Naive thymus-derived CD4-positive, alpha-beta T cell (primary cell): ENCODE measurements around the gene BMP5. TPM values are rescaled to one million over a fixed set of nuclear protein-coding genes. Genes with fewer than 3 reads are reported as not detected.

Source experiments
- ATAC-seq: fragments of 150-1000 bp; cut with Tn5 transposase; 2 replicates; pipeline ENCODE4 v1.10.0; 2021; ENCODE audit warnings: mild to moderate bottlenecking, moderate library complexity
- CTCF ChIA-PET: fragments of 350-600 bp; sonication (Branson Sonifier 250); formaldehyde crosslinking; loops from one replicate; lab custom pipeline; 2021; ENCODE audit warnings: antibody characterized with exemption; lab: Charles Lee
- POLR2A ChIA-PET: fragments of 350-600 bp; sonication (Branson Sonifier 250); formaldehyde crosslinking; loops from one replicate; lab custom pipeline; 2021; ENCODE audit warnings: antibody characterized with exemption, inconsistent platforms; lab: Charles Lee
- DNase-seq, 9 donors: peaks; one replicate each; pipeline versions ENCODE4 v3.0.0 to v3.0.0-alpha.2; 2020 to 2022; ENCODE audit warnings: mixed read lengths in 1 of 9
- H3K27ac ChIP-seq: one replicate; pipeline ENCODE4 v1.7.0; 2013; ENCODE audit warnings: mild to moderate bottlenecking, low read depth, low read length, moderate library complexity
- H3K27me3 ChIP-seq, 2 donors: one replicate each; pipeline ENCODE4 v1.7.0; 2013; ENCODE audit warnings: low read length in 2 of 2, mild to moderate bottlenecking in 2 of 2, moderate library complexity in 2 of 2; ENCODE audit not compliant: control insufficient read depth in 2 of 2, insufficient read depth in 2 of 2
- H3K36me3 ChIP-seq, 3 experiments: 1 replicate in 2 of 3; 2 replicates in 1 of 3; pipeline ENCODE4 v1.7.0; 2013; ENCODE audit warnings: low read length in 3 of 3, mild to moderate bottlenecking in 3 of 3, moderate library complexity in 1 of 3; ENCODE audit not compliant: insufficient read depth in 3 of 3, control insufficient read depth in 2 of 3
- H3K4me1 ChIP-seq, 2 donors: one replicate each; pipeline ENCODE4 v1.7.0; 2013; ENCODE audit warnings: low read length in 2 of 2, mild to moderate bottlenecking in 2 of 2, moderate library complexity in 1 of 2; ENCODE audit not compliant: control insufficient read depth in 2 of 2, insufficient read depth in 2 of 2
- H3K4me3 ChIP-seq: 2 replicates; pipeline ENCODE4 v1.7.0; 2013; ENCODE audit warnings: mild to moderate bottlenecking, low read length
- H3K9me3 ChIP-seq, 3 experiments: 1 replicate in 2 of 3; 2 replicates in 1 of 3; pipeline ENCODE4 v1.7.0; 2013; ENCODE audit warnings: low read length in 3 of 3; ENCODE audit not compliant: control insufficient read depth in 2 of 3
- H3K27ac Mint-ChIP-seq, 9 donors: one replicate each; pipeline ENCODE4 v1.8.0; 2020 to 2022; ENCODE audit warnings: mixed read lengths in 9 of 9, mild to moderate bottlenecking in 8 of 9, moderate library complexity in 5 of 9, inconsistent platforms in 2 of 9
- H3K27me3 Mint-ChIP-seq, 5 donors: one replicate each; pipeline ENCODE4 v1.8.0; 2021 to 2022; ENCODE audit warnings: mixed read lengths in 5 of 5, mild to moderate bottlenecking in 1 of 5
- H3K36me3 Mint-ChIP-seq, 5 donors: one replicate each; pipeline ENCODE4 v1.8.0; 2020 to 2022; ENCODE audit warnings: mixed read lengths in 5 of 5, mild to moderate bottlenecking in 3 of 5, inconsistent platforms in 1 of 5
- H3K4me1 Mint-ChIP-seq, 7 donors: one replicate each; pipeline ENCODE4 v1.8.0; 2020 to 2022; ENCODE audit warnings: mixed read lengths in 7 of 7, mild to moderate bottlenecking in 3 of 7, inconsistent platforms in 1 of 7
- H3K4me3 Mint-ChIP-seq, 10 donors: one replicate each; pipeline ENCODE4 v1.8.0; 2020 to 2022; ENCODE audit warnings: mild to moderate bottlenecking in 10 of 10, mixed read lengths in 10 of 10, moderate library complexity in 6 of 10, inconsistent platforms in 2 of 10
- H3K9me3 Mint-ChIP-seq, 11 donors: one replicate each; pipeline ENCODE4 v1.8.0; 2020 to 2022; ENCODE audit warnings: mixed read lengths in 11 of 11, mild to moderate bottlenecking in 4 of 11, inconsistent platforms in 1 of 11, moderate library complexity in 1 of 11
- intact Hi-C, 2 donors: fragments of 100-400 bp; cut with micrococcal nuclease; formaldehyde crosslinking; loops; one replicate each; pipeline ENCODE4 v1.15.1; 2023
- polyA plus RNA-seq, 2 donors: library from polyadenylated mRNA; unstranded; fragments of 300-500 nt; fragmentation: Illumina TruSeq; gene quantifications; one replicate each; pipeline ENCODE4 v1.2.3, GENCODE V29; 2021
- total RNA-seq, 6 experiments: library from RNA in 5 of 6; stranded (reverse) in 5 of 6; gene quantifications; 1 replicate in 5 of 6; 2 replicates in 1 of 6; pipeline ENCODE4 v1.2.3 and lab custom pipeline; 2021 to 2026

The BMP5 gene
- total and polyA plus RNA-seq, 7 experiments from 2014 or later: not detected

DNA sequence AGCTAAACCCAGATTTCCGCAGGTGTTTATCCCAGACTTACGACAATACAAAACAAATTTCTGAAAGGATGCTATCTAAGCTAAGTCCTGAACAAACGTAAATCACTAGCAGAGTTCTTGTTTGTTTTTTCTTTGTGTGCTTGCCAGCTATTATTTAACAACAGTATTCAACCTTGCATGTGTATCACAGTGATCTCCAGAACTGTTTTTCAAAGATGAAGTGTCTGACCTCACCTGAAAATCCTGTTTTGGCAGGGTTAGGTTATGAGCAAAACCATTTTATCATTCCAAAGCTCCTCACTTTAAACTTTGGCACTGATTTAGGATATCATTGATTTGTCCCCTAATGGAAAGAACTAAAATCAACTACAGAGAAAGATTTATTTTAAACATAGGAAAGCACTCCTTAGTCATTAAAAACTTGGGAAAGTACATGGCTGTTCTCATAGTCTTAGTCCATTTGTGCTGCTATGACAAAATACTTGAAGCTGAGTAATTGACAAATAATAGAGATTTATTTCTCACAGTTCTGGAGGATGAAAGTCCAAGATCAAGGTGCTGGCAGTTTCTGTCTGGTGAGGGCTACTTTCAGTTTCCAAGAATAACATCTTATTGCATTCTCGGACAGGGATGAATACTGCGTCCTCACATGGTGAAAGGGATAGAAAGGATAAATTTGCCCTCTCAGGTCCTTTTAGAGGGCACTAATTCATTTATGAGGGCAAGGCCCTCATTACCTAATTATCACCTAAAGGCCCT, 20.8 kb upstream of the BMP5 start:
- Histone ChIP-seq H3K9me3 (no peaks in the 10 kb centered on the region), H3K27me3 (no peaks in the 10 kb centered on the region), H3K4me1 (no peaks in the 10 kb centered on the region), H3K4me3 (no peak overlapping the region), H3K27ac (no peak overlapping the region), H3K36me3 (no peaks in the 10 kb centered on the region)
- Mint-ChIP-seq H3K36me3 (no peaks in the 10 kb centered on the region), H3K4me1 (no peaks in the 10 kb centered on the region), H3K4me3 (no peak overlapping the region), H3K27me3 (no peaks in the 10 kb centered on the region), H3K9me3 (peaks cover 0 to 15% (median 4%) of the 10 kb centered on the region in 11 donors), H3K27ac (no peak overlapping the region)
- no peak for DNase-seq
- intact Hi-C loops: no loop called here
- CTCF ChIA-PET: no interaction called here
- ATAC-seq: no peak
- POLR2A ChIA-PET: no interaction called here

DNA sequence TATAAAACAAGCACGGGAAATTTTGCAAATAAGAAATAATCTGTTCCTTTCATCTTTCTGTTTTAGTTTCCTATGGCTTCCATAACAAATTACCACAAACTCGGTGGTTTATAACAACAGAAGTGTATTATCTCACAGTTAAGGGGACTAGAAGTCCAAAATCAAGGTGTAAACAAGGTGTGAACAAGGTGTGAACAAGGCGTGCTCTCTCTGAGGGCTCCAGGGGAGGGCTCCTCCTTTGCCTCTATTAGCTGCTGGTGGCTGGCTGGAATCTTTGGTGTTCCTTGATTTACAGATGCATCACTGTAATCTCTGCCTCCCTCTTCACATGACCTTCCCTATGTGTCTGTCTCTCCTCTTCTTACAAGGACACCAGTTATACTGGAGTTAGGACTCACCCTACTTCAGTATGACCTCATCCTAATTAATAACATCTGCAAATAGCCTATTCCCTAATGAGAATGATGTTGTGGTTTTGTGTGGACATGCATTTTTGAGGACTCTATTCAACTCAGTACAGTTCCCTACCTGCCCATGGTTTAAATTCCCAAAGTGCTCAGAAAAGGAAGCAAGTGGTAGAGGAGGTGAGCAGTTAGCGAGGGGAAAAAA, 17.5 kb upstream of the BMP5 start:
- intact Hi-C loops: no loop called here
- H3K9me3 Mint-ChIP-seq: peaks cover 0 to 17% (median 3%) of the 10 kb centered on the region in 11 donors
- no peaks in the 10 kb centered on the region for H3K4me1 ChIP-seq
- ATAC-seq (no peak), DNase-seq (no peak)
- no peaks in the 10 kb centered on the region for H3K4me1 Mint-ChIP-seq
- H3K36me3 ChIP-seq: no peaks in the 10 kb centered on the region
- no peaks in the 10 kb centered on the region for H3K9me3 ChIP-seq
- no peak overlapping the region for H3K4me3 ChIP-seq
- no peaks in the 10 kb centered on the region for H3K27me3 Mint-ChIP-seq
- no peak overlapping the region for H3K4me3 Mint-ChIP-seq
- no peak overlapping the region for H3K27ac Mint-ChIP-seq
- CTCF ChIA-PET: no interaction called here
- H3K36me3 Mint-ChIP-seq: no peaks in the 10 kb centered on the region
- H3K27ac ChIP-seq: no peak overlapping the region
- POLR2A ChIA-PET: no interaction called here
- H3K27me3 ChIP-seq: no peaks in the 10 kb centered on the region

DNA sequence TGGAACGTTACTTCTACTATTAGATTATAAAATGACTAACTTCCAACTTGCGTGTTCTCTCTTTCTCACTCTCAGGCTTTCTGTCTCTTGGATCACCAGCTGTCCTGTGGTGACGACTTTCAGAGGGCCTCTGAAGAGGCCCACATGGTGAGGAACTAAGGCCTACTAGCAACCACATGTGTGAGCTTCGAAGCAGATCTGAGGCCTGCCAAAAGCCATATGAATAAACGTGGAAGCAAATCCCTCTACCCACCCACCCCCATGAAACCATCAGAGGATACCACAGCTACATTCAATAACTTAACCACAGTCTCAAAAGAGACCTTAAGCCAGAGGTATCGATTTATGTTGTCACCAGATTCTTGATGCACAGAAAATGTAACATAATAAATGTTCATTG, 13.5 kb upstream of the BMP5 start:
- no peaks in the 10 kb centered on the region for H3K27me3 Mint-ChIP-seq
- no peak overlapping the region for H3K4me3 Mint-ChIP-seq
- H3K27ac ChIP-seq: no peak overlapping the region
- intact Hi-C loops: loop anchor here in 1 of 2 donors (5.0 kb wide), 2 partner anchors 442 to 612 kb away; no protein-coding TSS in a partner anchor
- DNase-seq: no peak
- H3K27me3 ChIP-seq: no peaks in the 10 kb centered on the region
- no peaks in the 10 kb centered on the region for H3K9me3 ChIP-seq
- H3K4me1 Mint-ChIP-seq: no peaks in the 10 kb centered on the region
- no peaks in the 10 kb centered on the region for H3K4me1 ChIP-seq
- no peaks in the 10 kb centered on the region for H3K36me3 Mint-ChIP-seq
- no peak overlapping the region for H3K27ac Mint-ChIP-seq
- no peak for ATAC-seq
- no peaks in the 10 kb centered on the region for H3K36me3 ChIP-seq
- CTCF ChIA-PET: no interaction called here
- peaks cover 0 to 7% (median under 1%) of the 10 kb centered on the region in 11 donors for H3K9me3 Mint-ChIP-seq
- POLR2A ChIA-PET: no interaction called here
- no peak overlapping the region for H3K4me3 ChIP-seq

DNA sequence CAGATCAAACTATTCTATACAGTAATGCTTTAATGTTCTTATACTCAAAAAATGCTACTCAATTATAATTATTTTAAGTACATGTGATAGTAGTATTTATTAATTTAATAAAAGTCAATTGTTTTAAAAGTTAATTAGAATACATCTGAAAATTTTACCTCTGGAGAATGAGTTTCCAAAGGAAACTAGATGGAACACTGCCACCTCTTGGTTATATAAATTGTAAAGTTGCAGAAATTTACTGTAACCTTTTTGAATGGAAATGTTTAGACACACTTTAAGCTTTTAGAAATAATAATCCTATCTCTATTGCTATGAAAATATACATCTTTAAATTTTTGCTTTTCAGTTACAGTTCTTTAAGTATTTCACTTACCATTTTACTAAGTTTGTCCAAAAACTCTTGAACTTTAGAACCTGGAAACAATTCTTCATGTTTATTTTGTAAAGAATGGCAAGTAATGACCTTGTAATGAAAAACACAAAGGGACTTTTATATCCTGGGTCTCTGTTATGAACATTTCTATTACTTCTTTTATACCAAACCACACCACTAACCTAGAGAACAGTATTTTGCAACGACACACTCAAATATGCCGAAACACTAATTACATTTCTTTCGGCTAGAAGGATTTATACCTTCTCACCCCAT, 10.9 kb upstream of the BMP5 start:
- H3K4me3 ChIP-seq: no peak overlapping the region
- intact Hi-C loops: loop anchor here in 1 of 2 donors (5.0 kb wide), 2 partner anchors 439 to 609 kb away; no protein-coding TSS in a partner anchor
- DNase-seq (no peak), ATAC-seq (no peak)
- Mint-ChIP-seq H3K4me1 (no peaks in the 10 kb centered on the region), H3K9me3 (peaks cover 0 to 10% (median 0%) of the 10 kb centered on the region in 11 donors), H3K27ac (no peak overlapping the region), H3K36me3 (no peaks in the 10 kb centered on the region), H3K27me3 (no peaks in the 10 kb centered on the region), H3K4me3 (no peak overlapping the region)
- ChIA-PET POLR2A (no interaction called here), CTCF (no interaction called here)
- no peaks in the 10 kb centered on the region for H3K9me3 ChIP-seq
- H3K27ac ChIP-seq: no peak overlapping the region
- no peaks in the 10 kb centered on the region for H3K27me3 ChIP-seq
- no peaks in the 10 kb centered on the region for H3K36me3 ChIP-seq
- H3K4me1 ChIP-seq: no peaks in the 10 kb centered on the region

DNA sequence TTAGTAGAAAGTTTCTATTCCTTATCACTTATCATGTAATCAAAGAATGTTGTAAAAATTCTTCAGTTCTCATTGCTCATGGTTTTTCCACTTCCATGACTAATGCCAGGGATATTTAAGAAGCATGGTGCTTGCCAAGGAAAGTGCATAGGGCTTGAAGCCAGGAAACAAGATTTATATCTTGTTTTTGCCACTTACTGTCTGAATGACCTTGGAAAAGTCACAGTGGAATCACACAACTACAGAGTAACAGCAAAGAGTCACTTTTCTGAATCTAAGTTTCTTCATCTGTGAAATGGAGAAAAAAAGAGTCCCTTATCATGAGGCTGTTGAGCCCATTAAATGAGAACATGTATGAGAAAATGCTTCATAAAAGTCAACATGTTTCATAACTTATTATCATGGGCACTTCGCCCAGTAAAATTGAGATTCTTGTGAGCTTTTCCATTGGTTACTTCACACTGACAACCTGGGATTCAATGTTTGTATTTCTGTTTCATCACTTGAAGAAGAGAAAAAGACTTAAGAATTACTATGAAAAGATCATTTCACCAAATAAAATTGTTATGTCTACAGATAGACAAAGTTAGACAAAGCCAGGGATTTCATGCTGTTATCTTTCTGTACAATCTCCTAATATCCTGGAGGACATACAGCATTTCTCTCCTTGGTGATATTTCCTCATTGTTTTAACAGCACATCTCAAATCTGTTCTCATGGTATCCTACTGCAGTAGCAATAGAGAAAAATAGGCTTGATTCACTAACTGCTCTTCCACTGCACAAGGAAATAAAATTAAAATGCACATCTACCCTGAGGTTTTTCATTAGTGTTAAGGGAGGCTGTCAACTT, 7.6 kb upstream of the BMP5 start:
- intact Hi-C loops: no loop called here

DNA sequence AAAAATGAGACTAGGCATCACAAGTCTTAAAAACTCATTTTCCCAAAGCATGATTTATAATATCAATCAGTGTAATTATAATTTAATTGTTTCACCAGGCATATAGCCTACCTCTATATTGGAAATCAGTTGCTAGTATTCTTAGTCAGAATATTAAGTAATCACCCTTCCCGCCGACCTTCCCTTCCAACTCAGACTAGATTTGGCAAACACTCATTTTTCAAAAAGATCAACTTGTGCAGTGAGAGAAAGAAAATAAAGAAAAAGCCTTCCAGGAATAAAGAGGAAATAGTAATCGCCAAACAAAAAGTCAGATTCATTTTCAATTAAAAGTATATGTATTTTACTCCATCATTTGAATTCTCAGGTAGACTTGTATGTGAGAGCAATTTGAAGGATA, 1.9 kb upstream of the BMP5 start:
- DNase-seq: no peak
- Histone ChIP-seq H3K4me3 (no peak overlapping the region), H3K4me1 (no peaks in the 10 kb centered on the region), H3K36me3 (no peaks in the 10 kb centered on the region), H3K9me3 (no peaks in the 10 kb centered on the region), H3K27me3 (no peaks in the 10 kb centered on the region), H3K27ac (no peak overlapping the region)
- Mint-ChIP-seq H3K4me1 (no peaks in the 10 kb centered on the region), H3K36me3 (no peaks in the 10 kb centered on the region), H3K9me3 (peaks cover 0 to 4% (median 0%) of the 10 kb centered on the region in 11 donors), H3K4me3 (no peak overlapping the region), H3K27me3 (no peaks in the 10 kb centered on the region), H3K27ac (no peak overlapping the region)
- POLR2A ChIA-PET: no interaction called here
- no peak for ATAC-seq
- intact Hi-C loops: no loop called here
- CTCF ChIA-PET: no interaction called here

More for the DNA sequence above, 7.6 kb upstream of the BMP5 start:
- Mint-ChIP-seq H3K27ac (no peak overlapping the region), H3K4me1 (no peaks in the 10 kb centered on the region), H3K4me3 (no peak overlapping the region), H3K27me3 (no peaks in the 10 kb centered on the region), H3K36me3 (no peaks in the 10 kb centered on the region), H3K9me3 (peaks cover 0 to 4% (median 0%) of the 10 kb centered on the region in 11 donors)
- ChIA-PET CTCF (no interaction called here), POLR2A (no interaction called here)
- Histone ChIP-seq H3K36me3 (no peaks in the 10 kb centered on the region), H3K27me3 (no peaks in the 10 kb centered on the region), H3K4me3 (no peak overlapping the region), H3K4me1 (no peaks in the 10 kb centered on the region), H3K9me3 (no peaks in the 10 kb centered on the region), H3K27ac (no peak overlapping the region)
- DNase-seq (no peak), ATAC-seq (no peak)
